Spleen (tissue), 7 donors: Measurements from ENCODE around the gene DBNL.
A peak's percentile ranks its signal among the peaks of the same experiment; 100 is the strongest.

Experiments used
- CTCF ChIP-seq, 11 experiments: fragments of 200-600 bp in 7 of 11; fragments of 450-650 bp in 4 of 11; sonication (generic) in 4 of 11; IDR thresholded peaks in 8 of 11; conservative IDR thresholded peaks in 3 of 11; 1 replicate in 7 of 11; 2 replicates in 4 of 11; pipeline versions ENCODE4 v1.4.0 to v1.8.0; 2016 to 2021; ENCODE audit warnings: antibody characterized with exemption in 11 of 11, inconsistent platforms in 4 of 11, mild to moderate bottlenecking in 1 of 11
- POLR2A ChIP-seq, 3 donors: fragments of 450-650 bp; IDR thresholded peaks; one replicate each; pipeline ENCODE4 v1.5.1; 2017; ENCODE audit warnings: antibody characterized with exemption in 3 of 3, mild to moderate bottlenecking in 1 of 3
- POLR2AphosphoS5 ChIP-seq, 3 donors: sonication (generic); formaldehyde crosslinking; IDR thresholded peaks; one replicate each; pipeline ENCODE4 v1.5.1; 2017; ENCODE audit warnings: antibody characterized with exemption in 3 of 3
- donor health status: DM: no; HTN: no; CAD: no; lungs with moderate emphysema.
- donor health status: DM: no; HTN: no; CAD: no.
- donor health status: DM: no; HTN: no; CAD: no.

- TF ChIP-seq POLR2A (IDR thresholded peaks at IDR 0.05): no peak
- peak in 1 of 3 donors; percentile 25 for TF ChIP-seq POLR2AphosphoS5 (IDR thresholded peaks at IDR 0.05)
- no peak for TF ChIP-seq CTCF (IDR thresholded peaks at IDR 0.05 in 8 of 11, conservative IDR thresholded peaks at IDR 0.05 in 3 of 11)
Observed at GRCh38 chr7:44078521-44078920, 34.0 kb downstream of the DBNL start.
